RPMI7951 (cell line): ENCODE measurements around the gene PHACTR1. TPM values are rescaled to one million over a fixed set of nuclear protein-coding genes. Genes with fewer than 3 reads are reported as not detected.

ENCODE experiments used
- DNase-seq: peaks from one replicate; pipeline ENCODE4 v3.0.0-alpha.2; 2012; ENCODE audit warnings: low read depth
- total RNA-seq: library from RNA; depleted of rRNA; stranded (reverse); fragments of >200 nt; shearing (Covaris generic); gene quantifications from 2 replicates; pipeline ENCODE4 v1.2.3, GENCODE V29; 2014

The PHACTR1 gene
- total RNA-seq, 1 experiment from 2014 or later = 5.9 TPM

- DNase-seq = no peak
Observed at GRCh38 chr6:12802440-12802839, 85.9 kb downstream of the PHACTR1 start.

GRCh38 chr6:12803486-12803885 is 86.9 kb downstream of the PHACTR1 start:
- DNase-seq = no peak

DNA sequence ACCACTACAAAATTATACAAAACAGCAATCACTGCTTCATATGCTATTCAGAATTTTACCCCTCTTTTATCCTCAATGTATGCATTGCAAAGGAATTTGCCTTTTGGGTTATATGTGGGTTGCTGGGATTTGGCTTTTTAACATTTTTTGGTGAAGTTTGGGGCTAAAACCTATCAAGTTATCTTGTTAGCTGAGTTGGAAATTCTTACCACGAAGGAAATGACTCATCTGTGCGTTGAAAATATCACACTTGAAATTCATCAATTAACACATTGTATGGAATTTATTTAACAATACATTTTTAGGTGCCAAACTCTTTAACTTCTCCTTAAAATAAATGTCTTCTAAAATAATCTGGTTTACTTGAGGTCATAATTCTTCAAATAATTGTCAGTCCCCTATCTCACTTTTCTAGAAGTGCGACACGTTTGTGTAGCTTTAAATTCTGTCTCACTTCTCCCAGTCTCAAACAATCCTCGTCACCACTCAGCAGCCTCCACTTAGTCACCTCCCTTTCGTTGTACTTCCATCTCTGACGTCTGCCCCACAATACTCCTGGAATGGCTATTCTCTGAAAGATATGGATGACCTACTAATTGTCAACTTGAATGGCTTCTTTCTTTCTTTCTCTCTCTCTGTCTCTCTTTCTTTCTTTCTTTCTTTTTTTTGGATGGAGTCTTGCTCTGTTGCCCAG is 88.5 kb downstream of the PHACTR1 start:
- DNase-seq = peak; percentile 50

- DNase-seq = no peak
Observed at GRCh38 chr6:12806136-12806535, 89.6 kb downstream of the PHACTR1 start.

GRCh38 chr6:12806796-12807195 is 90.2 kb downstream of the PHACTR1 start:
- DNase-seq = peak; percentile 9

GRCh38 chr6:12811519-12811918 is 95.0 kb downstream of the PHACTR1 start:
- no peak for DNase-seq

DNA sequence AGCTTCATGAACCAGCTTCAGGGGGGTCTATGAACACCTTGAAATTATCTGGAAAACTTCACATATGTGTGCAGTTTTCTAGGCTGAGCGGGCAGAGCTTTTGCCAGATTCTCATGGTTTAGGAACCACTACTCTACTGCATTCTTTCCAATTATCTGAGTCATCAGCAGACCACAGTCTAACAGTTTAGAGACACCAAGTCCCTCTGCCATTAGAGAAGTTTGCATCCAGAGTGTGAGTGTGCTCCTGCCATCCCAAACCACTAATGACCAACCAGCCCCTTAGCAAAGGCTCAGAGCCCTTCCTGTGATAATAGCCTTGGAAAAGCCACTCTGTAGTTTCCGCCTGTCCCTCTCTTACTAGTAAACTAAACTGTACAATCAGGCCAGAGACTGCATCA is 96.8 kb downstream of the PHACTR1 start:
- DNase-seq = peak; percentile 83

GRCh38 chr6:12814015-12814414 is 97.4 kb downstream of the PHACTR1 start:
- no peak for DNase-seq

GRCh38 chr6:12815089-12815488 is 98.5 kb downstream of the PHACTR1 start:
- no peak for DNase-seq

DNA sequence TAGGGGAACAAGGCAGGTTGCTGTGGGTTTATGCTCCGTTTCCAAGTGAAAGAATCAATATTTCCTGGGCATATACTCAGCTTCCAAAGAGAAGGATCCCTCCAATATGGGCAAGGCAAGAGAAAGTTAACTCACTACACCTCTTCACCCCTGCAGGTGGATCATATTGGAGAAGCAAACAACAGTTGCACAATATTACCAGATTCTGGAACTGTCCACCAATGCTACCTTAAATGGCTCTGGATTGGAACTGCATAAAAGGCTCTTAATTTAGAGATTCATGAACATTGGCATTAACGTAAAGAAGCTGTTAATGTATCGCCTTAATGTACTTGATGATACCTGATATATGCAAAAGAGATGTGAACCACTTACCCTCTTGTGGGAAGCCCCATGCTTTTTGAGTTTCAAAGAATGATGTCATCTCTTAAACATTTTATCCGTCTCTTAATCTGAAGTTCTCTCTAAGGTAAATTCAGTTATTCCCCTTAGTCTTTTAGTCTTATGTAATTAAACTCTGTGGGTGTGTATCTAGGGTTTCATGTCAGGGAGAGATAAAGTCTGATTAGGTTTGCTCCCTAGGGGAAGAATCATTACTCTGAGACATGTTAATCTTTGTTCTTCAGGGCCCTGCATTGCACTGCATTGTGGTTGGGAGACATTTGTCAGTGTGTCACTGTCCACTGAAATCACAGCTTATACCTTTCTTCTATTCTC is 99.5 kb downstream of the PHACTR1 start:
- no peak for DNase-seq

DNA sequence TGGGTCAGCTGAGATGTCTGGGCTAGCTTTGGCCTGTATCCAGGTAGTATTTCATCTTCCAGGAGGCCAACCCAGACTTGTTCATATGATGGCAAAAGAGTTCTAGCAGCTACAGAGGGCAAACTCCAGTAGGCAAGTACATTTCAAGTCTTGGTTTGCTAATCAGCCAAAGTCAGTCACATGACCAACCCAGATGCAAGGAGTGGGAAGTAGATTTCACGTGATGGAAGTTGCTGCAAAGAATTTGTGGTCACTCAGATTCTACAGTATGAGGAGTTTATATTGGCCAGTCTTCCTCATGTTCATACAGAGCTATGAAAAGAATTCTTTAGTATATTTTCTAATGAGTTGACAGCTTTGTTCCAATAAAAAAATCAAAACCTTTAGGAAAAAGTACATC is 101.8 kb downstream of the PHACTR1 start:
- no peak for DNase-seq

- no peak for DNase-seq
Observed at GRCh38 chr6:12823847-12824246, 107.3 kb downstream of the PHACTR1 start.

GRCh38 chr6:12826584-12826983 is 110.0 kb downstream of the PHACTR1 start:
- DNase-seq = no peak

GRCh38 chr6:12827921-12828320 is 111.4 kb downstream of the PHACTR1 start:
- DNase-seq = no peak

GRCh38 chr6:12832226-12832735 is 115.7 kb downstream of the PHACTR1 start:
- DNase-seq = no peak

DNA sequence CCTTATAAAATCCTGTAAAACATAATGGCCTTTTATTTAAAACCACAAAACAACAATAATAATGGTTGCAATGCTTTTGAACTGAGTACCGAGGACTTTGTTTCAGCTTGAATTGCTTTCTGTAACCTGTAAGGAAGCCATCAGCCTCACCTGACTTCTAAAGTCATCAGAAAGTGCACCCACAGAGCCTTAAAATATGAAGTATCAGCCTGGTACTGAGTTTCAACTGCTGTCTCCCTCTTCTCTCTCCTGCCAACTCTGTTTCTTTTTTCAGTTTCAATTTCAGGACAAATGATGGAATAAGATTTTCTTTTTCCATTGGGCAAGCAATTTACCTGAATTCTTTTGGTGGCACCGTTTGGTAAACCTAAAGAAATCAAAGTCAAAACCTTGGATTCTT is 119.4 kb downstream of the PHACTR1 start:
- DNase-seq = no peak

GRCh38 chr6:12841619-12842018 is 125.1 kb downstream of the PHACTR1 start:
- DNase-seq = no peak

- DNase-seq = no peak
Observed at GRCh38 chr6:12842114-12842513, 125.5 kb downstream of the PHACTR1 start.

DNA sequence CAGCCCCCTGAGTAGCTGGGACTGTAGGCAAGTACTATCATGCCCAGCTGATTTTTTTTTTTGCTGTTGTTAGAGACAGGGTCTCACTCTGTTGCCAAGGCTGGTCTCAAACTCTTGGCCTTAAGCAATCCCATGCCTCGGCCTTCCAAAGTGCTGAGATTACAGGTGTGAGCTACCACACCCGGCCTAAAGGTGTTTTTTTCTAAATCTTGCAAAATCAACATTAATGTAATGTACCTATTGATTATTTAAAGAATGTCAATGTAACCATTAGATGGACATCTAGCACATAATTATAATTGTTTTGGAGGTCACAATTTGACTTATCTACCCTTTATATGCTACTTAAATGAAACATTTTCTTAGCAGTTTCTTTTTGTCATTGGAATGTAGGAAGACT is 126.1 kb downstream of the PHACTR1 start:
- DNase-seq = no peak

DNA sequence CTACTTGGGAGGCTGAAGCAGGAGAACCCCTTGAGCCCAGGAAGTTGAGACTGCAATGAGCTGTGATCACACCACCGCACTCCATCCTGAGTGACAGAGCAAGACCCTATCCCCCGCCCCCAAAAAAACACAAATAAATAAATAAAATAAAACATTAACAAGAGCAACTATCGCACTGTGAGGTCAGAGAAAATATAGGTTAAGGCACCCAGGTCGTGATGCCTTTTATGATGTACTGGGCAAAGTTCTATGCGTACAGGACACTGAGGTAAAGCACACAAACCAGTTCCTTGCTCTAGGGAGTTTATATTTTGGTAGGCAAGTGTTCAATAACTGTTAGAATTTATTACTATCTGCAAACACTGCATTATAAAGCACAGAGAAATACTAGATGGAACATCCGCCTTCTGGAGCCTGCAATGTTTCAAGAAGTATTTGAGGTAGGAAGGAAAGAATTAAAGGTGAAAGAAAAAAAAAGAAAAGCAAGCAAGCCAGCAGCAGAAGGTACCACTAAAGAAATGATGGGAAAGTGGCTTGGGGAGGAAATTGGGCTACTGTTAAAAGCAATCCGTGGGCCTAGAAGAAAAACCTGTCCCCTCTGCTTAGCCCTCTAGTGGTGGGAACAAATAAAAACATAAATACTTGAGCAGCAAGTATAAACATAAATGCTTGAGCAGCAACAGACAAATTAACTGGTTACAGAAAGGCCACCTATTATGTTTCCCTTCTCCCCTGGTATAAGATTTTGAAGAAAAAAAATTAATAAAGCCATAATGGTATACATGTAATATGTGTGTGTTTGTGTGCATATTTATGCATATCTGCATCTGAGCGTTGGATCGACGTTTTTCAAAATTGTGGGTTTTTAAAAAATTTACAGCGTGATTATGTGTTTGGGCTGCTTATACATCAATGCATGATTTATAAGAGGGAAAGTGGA is 128.0 kb downstream of the PHACTR1 start:
- peak; percentile 41 for DNase-seq

DNA sequence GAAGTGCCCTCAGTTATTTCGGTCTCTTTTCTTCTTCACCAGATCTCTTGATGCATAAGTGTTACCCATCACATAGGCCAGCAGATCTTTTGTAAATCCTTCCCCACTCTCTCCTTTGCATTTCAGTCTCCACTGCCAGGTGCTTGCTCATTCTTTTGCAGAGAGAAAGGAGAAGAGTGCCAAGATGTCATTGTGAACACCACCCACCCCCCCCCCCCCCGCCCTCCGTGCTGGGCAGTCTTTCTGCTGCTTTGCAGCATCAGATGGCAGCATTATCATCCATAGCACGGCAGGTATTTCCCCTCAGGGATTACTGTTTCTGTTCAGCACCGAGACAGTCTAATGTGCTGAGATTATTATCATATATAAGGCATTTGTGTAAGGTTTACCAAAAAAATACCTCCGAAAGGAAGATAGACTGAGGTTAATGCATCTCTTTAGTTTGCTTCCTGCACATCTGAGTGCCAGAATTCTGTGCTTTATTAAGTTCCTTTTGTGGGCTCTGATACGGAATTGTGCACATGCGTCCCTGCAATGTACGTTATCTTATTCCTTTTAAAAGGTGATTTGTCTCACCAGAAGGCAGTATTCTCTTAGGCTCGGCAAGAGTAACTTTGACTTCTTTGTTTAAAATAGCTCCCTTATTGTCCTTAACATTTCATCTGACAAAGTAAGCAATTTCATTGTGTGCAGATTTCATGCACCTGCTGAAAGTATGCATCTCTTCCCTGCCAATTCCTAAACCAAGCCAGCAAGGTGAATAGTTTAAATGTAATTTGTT is 128.8 kb downstream of the PHACTR1 start:
- DNase-seq = no peak
